Measurements from ENCODE around the gene SEC24A.
"Not testable (repeated sequence)": the region's sequence is repeated elsewhere in the genome, so short reads cannot be mapped to it uniquely, and the experiment has no call there.

SEC24A gene

DNA sequence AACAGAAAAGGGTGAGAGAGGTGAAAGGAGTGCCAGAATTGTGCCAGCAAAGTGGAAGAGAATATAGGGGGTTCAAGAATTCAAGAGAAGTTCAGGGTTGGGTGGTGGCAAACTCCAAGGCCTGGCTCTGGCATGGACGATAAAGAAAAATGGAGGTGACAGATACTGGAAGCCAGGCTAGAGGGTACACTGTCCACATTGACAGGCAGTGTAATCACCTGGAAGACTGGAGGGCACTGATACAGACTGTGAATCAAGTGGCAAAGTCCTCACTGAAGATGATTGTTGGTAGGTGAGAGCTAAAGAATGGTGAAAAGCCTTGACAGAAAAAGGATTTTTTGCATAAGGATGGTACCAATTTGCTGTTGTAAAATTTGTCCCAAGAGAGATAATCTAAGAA is 23.0 kb upstream of the SEC24A start:
- FAIRE-seq: no peak

DNA sequence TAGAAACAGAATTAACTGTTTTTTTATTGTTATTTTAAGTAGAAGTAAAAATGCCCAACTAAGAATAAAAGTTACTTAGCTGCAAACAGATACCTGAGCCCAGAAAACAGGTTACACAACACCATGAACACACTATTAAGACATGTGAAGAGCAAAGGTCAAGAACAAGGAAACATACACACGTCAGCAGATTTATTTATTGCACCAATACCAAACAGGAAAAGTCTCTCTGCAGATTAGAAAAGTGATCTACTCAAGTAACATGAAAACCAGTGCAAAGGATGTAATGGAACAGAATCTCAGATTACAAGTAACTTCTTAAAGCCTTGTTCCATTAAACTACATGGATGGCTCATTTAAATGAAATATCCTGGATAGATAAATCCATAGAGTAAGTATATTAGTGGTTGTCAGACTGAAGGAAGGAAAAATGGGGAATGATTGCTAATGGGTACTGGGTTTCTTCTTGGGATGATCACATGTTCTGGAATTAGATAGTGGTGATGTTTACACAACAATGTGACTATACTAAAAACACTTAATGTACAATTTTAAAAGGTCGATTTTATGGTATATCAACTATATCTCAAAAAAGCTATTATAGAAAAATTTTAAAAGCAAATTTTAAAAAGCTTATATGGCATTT is 22.1 kb upstream of the SEC24A start:
- TF ChIP-seq TAF1 (IDR thresholded peaks at IDR 0.05; ENCODE audit: borderline replicate concordance, low read depth, low read length) (no peak), POLR2A (IDR thresholded peaks at IDR 0.05; ENCODE audit: low read depth, low read length) (no peak)
- FAIRE-seq: no peak
- DNase-seq (ENCODE audit: insufficient read length): no peak

More for the DNA sequence above, 23.0 kb upstream of the SEC24A start:
- TF ChIP-seq TAF1 (IDR thresholded peaks at IDR 0.05; ENCODE audit: borderline replicate concordance, low read depth, low read length) (no peak), POLR2AphosphoS5 (IDR thresholded peaks at IDR 0.05; ENCODE audit: low read depth, low read length) (no peak), POLR2A (IDR thresholded peaks at IDR 0.05; ENCODE audit: low read depth, low read length) (no peak)
- DNase-seq (ENCODE audit: insufficient read length): no peak

DNA sequence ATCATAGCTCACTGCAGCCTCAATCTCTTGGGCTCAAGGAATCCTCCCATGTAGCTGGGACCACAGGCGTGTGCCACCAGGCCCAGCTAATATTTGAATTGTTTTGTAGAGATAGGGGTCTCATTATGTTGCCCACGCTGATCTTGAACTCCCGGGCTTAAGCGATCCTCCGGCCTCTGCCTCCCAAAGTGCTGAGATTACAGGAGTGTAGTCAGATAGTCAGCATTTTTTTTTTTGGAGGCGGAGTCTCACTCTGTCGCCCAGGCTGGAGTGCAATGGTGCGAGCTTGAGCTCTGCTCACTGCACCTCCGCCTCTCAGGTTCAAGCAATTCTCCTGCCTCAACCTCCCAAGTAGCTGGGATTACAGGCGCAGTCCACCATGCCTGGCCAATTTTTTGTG is 14.4 kb upstream of the SEC24A start:
- DNase-seq (ENCODE audit: insufficient read length) (no peak), FAIRE-seq (no peak)
- TF ChIP-seq POLR2A (IDR thresholded peaks at IDR 0.05; ENCODE audit: low read depth, low read length) (no peak), TAF1 (IDR thresholded peaks at IDR 0.05; ENCODE audit: borderline replicate concordance, low read depth, low read length) (no peak), POLR2AphosphoS5 (IDR thresholded peaks at IDR 0.05; ENCODE audit: low read depth, low read length) (no peak)

DNA sequence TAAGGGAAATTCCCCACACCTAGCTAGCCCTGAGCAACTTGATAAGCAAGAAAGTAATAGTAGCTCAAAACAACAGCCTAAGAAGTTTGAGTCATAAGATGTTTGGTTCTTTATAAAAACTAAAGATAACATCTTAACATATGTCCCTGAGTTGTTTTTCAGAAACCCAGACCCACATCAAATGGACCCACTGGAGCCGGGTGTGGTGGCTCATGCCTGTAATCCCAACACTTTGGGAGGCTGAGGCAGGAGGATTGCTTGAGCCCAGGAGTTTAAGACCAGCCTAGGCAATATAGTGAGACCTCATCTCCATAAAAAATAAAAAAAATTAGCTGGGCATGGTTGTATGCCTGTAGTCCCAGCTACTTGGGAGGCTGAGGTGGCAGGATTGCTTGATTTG is 13.2 kb upstream of the SEC24A start:
- not testable (repeated sequence) for DNase-seq (ENCODE audit: insufficient read length); FAIRE-seq

DNA sequence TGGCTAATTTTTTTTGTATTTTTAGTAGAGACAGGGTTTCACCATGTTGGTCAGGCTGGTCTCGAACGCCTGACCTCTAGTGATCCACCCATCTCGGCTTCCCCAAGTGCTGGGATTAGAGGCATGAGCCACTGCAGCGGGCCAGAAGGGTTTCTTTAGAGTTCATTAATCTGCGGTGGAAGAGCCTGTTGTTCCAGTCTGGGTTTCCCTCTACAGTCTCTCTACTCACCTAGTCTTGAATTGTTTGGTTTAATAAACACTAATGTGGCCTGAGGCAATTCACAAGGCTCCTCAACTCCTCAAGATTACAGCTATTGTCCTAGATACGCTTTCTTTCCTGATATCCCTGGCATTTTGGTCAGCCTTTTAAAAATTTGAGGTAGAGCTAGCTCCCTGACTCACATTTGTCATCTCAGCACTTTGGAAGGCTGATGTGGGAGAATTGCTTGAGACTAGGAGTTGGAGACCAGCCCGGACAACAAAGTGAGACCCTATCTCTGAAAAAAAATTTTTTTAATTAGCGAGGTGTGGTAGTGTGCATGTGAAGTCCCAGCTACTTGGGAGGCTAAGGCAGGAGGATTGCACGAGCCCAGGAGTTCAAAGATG is 11.4 kb upstream of the SEC24A start:
- FAIRE-seq: no peak
- TF ChIP-seq POLR2AphosphoS5 (IDR thresholded peaks at IDR 0.05; ENCODE audit: low read depth, low read length): no peak
- TF ChIP-seq POLR2A (IDR thresholded peaks at IDR 0.05; ENCODE audit: low read depth, low read length): no peak
- TF ChIP-seq TAF1 (IDR thresholded peaks at IDR 0.05; ENCODE audit: borderline replicate concordance, low read depth, low read length): no peak
- no peak for DNase-seq (ENCODE audit: insufficient read length)

DNA sequence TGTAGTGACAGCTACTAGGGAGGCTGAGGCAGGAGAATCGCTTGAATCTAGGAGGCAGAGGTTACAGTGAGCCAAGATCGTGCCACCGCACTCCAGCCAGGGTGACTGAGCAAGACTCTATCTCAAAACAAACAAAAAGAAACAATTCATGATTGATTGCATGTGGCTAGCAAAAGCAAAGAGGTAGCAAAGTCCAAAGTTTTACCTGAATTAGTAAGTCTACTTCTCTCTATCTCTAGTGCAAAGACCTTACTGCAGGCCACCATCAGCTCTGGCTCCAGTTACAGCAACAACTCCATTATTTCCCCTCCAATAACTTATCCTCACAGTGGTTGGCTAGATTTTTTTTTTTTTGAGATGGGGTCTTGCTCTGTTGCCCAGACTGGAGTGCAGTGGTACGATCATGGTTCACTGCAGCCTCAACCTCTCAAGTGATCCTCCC is 9.8 kb upstream of the SEC24A start:
- no peak for FAIRE-seq
- no peak for DNase-seq (ENCODE audit: insufficient read length)
- TF ChIP-seq TAF1 (IDR thresholded peaks at IDR 0.05; ENCODE audit: borderline replicate concordance, low read depth, low read length) (no peak), POLR2A (IDR thresholded peaks at IDR 0.05; ENCODE audit: low read depth, low read length) (no peak), POLR2AphosphoS5 (IDR thresholded peaks at IDR 0.05; ENCODE audit: low read depth, low read length) (no peak)

DNA sequence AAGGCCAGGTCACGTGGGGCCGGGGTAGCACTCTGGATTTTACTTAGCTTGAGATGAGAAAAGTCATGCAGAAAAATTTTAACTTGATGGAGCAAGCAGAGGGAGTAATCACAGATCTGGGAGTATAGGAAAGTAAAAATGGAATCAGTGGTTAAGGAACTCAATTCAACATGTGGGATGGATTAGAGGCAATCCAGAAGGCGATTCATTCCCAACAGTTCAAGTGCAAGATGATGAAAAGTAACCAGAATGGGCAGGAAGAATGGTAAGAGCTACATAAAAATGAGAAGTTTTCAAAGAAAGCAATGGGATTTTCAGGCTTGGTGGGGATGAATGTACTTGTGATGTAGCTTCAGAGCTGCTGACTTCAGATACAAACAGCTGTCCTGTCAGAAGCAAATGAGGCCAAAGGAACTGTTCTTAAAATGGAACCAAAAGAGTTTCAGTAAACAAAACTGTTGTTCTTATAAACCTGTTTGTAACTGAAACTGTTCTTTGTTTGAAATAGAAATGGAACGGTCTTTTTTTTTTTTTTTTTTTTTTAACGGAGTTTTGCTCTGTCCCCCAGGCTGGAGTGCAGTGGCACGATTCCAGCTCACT is 5.6 kb upstream of the SEC24A start:
- DNase-seq (ENCODE audit: insufficient read length) (no peak), FAIRE-seq (peak; percentile 78)
- TF ChIP-seq POLR2A (IDR thresholded peaks at IDR 0.05; ENCODE audit: low read depth, low read length) (no peak), POLR2AphosphoS5 (IDR thresholded peaks at IDR 0.05; ENCODE audit: low read depth, low read length) (no peak), TAF1 (IDR thresholded peaks at IDR 0.05; ENCODE audit: borderline replicate concordance, low read depth, low read length) (no peak)

DNA sequence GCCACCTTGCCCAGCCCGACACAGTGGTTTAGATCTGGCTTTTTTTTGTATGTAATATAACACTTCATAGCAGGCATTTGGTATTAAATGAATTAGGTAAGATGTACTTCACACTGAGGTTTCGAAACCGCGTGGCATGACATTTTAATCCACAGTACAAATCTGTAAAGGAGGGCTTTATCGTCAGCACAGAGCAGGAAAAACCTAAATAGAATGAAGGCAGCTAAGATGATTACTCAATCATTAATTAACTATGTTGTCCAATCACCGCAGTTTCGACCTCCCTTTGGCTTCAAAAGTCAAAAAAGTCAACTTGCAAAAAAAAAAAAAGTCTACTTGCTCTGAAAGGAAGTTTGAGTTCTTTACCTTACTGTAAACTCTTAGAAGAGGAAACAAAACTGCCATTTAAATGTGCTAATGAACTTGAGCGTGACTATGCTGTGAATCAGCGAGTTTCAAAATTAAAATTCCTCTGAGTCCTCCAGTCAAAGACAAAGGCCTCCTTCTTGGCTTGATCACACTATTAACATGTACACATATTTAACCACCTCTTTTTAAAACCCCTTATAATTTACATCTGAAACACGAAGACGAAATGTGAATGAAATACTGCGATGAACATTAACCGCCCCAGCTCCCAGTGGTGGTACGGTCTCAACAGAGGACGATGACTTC is 698 bp upstream of the SEC24A start:
- TF ChIP-seq POLR2AphosphoS5 (IDR thresholded peaks at IDR 0.05; ENCODE audit: low read depth, low read length) (no peak), TAF1 (IDR thresholded peaks at IDR 0.05; ENCODE audit: borderline replicate concordance, low read depth, low read length) (no peak), POLR2A (IDR thresholded peaks at IDR 0.05; ENCODE audit: low read depth, low read length) (no peak)
- DNase-seq (ENCODE audit: insufficient read length) (no peak), FAIRE-seq (peak; percentile 5)

DNA sequence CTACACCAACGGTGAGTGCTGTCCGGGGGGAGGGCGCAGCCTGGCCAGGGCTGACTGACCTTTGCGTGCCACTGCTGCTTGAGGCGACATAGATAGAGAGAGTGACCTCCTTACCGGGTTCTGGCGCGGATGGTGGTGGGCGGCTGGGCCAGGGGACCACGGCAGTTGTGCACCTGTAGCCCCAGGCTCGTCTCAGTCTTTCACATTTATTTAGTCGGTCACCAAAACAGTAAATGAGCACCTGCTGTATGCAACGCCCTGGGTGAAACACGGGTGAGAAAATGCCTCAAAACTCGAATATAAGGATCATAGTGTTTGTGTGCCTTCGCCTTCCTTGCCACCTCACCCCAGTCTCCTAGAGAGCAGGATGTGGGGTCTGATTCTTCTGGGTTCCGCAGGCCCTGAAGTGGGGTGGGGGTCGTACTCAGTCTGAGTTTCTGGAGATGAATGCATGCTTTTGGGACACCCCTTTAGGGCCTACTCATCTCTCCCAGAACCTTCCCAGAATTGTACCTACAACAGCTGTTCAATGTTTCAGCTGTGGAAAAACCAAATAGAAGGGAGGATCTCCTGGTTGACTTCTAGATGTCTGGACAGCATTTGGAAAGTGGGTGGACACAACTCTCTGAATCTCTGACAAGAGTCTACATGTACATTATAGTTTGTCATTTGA is 714 bp downstream of the SEC24A start:
- no peak for DNase-seq (ENCODE audit: insufficient read length)
- FAIRE-seq: peak; percentile 64
- TF ChIP-seq POLR2A (IDR thresholded peaks at IDR 0.05; ENCODE audit: low read depth, low read length) (no peak), POLR2AphosphoS5 (IDR thresholded peaks at IDR 0.05; ENCODE audit: low read depth, low read length) (no peak), TAF1 (IDR thresholded peaks at IDR 0.05; ENCODE audit: borderline replicate concordance, low read depth, low read length) (no peak)

DNA sequence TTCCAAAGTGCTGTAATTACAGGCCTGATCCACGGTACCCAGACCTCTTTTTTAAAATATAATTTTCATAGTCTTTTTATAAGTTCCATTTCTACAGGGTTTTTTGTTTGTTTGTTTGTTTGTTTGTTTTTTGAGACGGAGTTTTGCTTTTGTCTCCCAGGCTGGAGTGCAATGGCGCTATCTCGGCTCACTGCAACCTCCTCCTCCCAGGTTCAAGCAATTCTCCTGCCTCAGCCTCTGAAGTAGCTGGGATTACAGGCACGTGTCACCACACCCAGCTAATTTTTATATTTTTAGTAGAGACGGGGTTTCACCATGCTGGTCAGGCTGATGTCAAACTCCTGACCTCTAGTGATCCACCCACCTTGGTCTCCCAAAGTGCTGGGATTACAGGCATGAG is 2.1 kb downstream of the SEC24A start:
- not testable (repeated sequence) for FAIRE-seq; DNase-seq (ENCODE audit: insufficient read length)

DNA sequence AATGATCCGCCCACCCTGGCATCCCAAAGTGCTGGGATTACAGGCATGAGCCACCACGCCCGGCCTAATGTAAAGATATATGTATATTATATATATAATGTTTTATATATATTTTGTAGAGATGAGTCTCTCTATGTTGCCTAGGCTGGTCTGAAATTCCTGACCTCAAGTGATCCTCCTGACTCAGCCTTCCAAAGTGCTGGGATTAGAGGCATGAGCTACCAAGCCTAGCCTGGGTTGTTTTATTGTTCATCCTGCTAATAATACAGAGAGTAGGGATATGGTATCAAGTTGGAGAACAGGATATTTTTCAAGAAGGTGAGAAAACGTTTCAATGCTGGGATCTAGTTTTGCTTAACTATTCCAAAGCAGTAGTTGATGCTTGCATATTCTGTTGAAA is 2.9 kb downstream of the SEC24A start:
- TF ChIP-seq POLR2AphosphoS5 (IDR thresholded peaks at IDR 0.05; ENCODE audit: low read depth, low read length): no peak
- no peak for TF ChIP-seq POLR2A (IDR thresholded peaks at IDR 0.05; ENCODE audit: low read depth, low read length)
- TF ChIP-seq TAF1 (IDR thresholded peaks at IDR 0.05; ENCODE audit: borderline replicate concordance, low read depth, low read length): no peak
- DNase-seq (ENCODE audit: insufficient read length) (no peak), FAIRE-seq (no peak)

Measured in GM12892 (cell line).